Retinal pigment epithelial cell (primary cell): ENCODE data around the gene WDR59.

Experiments used
- DNase-seq: peaks from one replicate; pipeline ENCODE4 v3.0.0-alpha.2; 2010; ENCODE audit warnings: low read depth
- H3K4me3 ChIP-seq: 2 replicates; pipeline ENCODE4 v1.5.1; 2011; ENCODE audit warnings: mild to moderate bottlenecking, low read length, control low read depth, moderate library complexity
- TF ChIP-seq, protein P1 (sequence below): conservative IDR thresholded peaks from 2 replicates; pipeline ENCODE4 v1.5.1; 2011; ENCODE audit warnings: low read depth, low read length, control low read depth, inconsistent platforms

Gene WDR59

DNA sequence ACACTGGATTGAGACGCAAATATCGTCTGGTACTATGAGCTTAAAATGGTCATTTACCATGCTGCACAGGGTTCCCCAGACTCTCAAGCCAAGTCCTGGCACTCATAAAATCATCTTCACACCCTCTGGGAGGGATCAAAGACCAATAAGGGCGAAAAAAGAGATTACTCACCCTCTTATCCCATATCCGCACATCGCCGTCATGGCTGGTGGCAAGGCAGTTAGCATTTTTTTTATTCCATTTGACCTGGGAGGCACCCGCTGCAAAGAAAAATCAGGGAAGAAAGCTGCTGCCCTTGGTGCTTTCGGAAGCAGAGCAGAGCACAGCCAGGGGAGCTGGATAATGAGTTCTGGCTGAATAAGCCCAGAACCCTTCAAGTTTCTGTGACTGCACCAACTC, 42.4 kb downstream of the WDR59 start:
- no peak overlapping the region for H3K4me3 ChIP-seq
- DNase-seq, result no peak
- TF ChIP-seq, protein P1, sequence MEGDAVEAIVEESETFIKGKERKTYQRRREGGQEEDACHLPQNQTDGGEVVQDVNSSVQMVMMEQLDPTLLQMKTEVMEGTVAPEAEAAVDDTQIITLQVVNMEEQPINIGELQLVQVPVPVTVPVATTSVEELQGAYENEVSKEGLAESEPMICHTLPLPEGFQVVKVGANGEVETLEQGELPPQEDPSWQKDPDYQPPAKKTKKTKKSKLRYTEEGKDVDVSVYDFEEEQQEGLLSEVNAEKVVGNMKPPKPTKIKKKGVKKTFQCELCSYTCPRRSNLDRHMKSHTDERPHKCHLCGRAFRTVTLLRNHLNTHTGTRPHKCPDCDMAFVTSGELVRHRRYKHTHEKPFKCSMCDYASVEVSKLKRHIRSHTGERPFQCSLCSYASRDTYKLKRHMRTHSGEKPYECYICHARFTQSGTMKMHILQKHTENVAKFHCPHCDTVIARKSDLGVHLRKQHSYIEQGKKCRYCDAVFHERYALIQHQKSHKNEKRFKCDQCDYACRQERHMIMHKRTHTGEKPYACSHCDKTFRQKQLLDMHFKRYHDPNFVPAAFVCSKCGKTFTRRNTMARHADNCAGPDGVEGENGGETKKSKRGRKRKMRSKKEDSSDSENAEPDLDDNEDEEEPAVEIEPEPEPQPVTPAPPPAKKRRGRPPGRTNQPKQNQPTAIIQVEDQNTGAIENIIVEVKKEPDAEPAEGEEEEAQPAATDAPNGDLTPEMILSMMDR, result no peak

DNA sequence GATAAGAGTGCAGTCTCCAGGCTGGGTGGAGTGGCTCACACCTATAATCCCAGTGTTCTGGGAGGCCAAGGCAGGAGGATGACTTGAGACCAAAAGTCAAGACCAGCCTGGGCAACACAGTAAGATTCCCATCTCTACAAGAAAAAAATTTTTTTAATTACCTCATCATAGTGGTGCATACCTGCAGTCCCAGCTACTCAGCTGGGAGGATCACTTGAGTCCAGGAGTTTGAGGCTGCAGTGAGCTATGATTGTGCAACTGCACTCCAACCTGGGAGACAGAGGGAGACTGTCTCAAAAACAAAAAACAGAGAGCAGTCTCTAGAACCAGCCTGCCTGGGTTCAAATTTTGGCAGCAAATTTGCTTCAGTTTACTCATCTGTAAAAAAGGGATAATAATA, 45.2 kb downstream of the WDR59 start:
- no peak for DNase-seq
- TF ChIP-seq, protein P1, result no peak
- H3K4me3 ChIP-seq, result no peak overlapping the region

DNA sequence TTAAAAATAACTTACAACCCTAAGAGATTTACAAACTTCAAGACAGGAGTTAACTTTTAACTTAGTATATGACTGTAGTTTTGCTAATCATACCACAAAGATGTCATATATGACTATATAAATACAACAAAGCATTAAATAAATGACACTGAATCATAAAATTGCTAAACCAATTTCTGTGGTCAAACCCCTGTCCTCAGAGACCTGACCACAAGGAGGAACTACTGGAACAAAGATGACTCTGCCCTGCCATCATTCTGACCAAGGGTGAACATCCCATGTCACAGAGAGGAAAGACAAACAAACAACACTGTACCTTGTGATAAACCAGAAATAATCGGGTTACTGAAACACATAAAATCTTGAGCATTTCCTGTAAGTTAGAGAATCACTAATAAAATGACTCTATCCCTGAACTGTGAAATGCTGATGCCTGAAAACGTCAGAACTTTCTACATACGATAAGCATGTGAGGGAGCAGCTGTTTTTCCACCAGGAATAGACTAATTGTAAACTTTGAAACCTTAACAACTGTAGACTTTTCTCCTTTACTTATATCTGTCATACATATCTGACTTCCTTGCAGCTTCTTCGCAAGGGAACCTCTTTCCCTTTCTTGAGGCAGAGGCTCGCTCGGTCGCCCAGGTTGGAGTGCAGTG, 47.9 kb downstream of the WDR59 start:
- DNase-seq, result no peak
- no peak overlapping the region for H3K4me3 ChIP-seq
- TF ChIP-seq, protein P1, result no peak

DNA sequence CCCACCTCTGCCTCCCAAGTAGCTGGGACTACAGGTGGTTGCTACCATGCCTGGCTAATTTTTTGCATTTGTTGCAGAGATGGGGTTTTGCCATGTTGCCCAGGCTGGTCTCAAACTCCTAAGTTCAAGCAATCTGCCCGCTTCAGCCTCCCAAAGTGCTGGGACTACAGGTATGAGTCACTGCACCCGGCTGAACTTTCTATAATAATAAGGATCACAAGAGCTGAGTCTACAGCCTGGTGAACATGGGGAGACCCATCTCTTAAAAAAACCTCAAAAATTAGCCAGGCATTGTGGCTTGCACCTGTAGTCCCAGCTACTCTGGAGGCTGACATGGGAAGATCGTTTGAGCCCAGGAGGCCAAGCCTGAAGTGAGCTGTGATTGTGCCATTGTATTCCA, 53.5 kb downstream of the WDR59 start:
- TF ChIP-seq, protein P1, result no peak
- DNase-seq, result no peak
- H3K4me3 ChIP-seq, result no peak overlapping the region

DNA sequence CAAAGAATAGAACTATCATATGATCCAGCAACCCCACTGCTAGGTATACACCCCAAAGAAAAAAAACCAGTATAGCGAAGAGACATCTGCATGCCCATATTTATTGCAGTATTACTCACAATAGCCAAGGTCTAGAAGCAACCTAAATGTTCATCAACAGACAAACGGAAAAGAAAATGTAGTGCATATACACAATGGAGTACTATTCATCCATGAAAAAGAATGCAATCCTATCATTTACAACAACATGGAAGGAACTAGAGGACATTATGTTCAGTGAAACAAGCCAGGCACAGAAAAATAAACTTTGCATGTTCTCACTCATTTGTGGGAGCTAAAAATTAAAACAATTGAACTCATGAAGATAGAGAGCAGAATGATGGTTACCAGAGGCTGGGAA, 55.3 kb downstream of the WDR59 start:
- H3K4me3 ChIP-seq, result no peak overlapping the region
- TF ChIP-seq, protein P1, result no peak

DNA sequence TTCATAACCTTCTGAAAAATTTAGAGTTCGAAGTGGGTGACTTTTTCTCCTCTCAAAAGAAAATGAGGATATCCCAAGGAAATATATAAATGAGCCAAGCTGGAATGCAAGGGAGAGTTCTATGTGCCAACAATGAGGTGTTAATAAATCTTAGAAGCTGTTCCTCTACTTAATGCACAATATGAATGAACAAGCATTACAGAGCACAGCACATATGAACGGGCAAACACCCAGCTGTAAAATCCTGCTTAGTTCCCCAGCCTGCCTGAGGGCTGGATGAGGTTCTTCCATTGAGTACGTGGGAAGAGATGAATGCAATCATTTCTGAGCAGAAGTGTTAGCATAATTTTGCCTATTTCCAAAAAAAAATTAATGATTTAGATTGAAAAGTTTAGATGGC, 58.1 kb downstream of the WDR59 start:
- DNase-seq, result no peak
- H3K4me3 ChIP-seq, result no peak overlapping the region
- TF ChIP-seq, protein P1, result no peak

More for the DNA sequence above, 55.3 kb downstream of the WDR59 start:
- DNase-seq, result no peak

DNA sequence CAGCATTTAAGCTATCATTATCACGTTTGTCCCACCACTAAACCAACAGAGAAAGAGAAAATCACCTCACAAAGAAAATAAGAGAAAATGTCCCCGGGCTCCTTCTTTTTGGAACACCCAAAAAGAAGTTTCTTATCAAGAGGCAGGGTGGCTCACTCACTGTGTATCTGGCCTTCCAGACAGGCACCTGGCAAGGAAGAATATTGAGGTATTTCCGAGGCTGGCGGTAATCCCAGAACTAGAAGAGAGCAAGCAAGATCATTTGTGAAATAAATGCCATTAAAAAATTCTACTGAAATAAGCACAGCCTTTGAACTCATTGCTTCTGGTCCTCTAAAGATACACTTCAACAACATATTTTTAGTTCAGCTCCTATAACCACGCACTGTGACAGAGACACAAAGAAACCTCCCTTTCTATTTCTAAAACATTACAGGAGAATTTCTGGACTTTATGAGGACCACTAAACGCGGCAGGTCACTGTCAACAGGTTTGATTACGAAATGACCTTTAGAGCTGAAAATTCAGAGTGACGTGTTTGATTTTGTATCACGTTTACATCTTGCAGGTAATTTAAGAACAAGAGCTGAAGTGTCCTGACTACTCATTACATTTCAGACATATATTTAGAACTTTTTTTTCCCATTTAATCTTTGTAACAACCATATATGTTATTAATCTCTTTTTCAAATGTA, 61.0 kb downstream of the WDR59 start:
- no peak for DNase-seq
- TF ChIP-seq, protein P1, result no peak
- no peak overlapping the region for H3K4me3 ChIP-seq
